ENCODE results near the gene LAMP1. TPM values are rescaled to one million over a fixed set of nuclear protein-coding genes. Genes with fewer than 3 reads are reported as not detected.

LAMP1 gene
- total and polyA plus RNA-seq, 2 experiments from 2014 or later, result 34.5 to 107 TPM

DNA sequence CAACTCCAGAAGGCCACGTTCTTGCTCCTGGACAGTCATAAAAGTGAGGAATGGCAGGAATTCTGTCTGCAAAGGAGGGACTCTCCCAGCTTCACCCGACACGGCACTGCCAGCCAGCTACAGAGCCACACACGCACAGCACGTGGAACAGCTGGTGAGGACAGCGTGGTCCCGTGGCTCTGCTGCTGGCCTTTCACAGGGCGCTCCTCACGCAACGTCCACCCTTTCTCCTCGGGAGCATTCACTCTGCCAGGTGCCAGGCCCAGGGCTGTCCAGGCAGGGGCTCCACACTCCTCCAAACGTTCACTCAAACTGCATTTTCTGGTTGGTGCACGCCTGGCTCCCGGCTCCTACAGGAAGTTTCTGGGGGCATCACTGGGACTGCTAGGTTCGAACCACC is 52.5 kb downstream of the LAMP1 start:
- Mint-ChIP-seq H3K36me3 (ENCODE audit: low read depth) (peaks cover 78% of the 10 kb centered on the region), H3K4me1 (no peaks in the 10 kb centered on the region), H3K27ac (no peak overlapping the region), H3K9me3 (peaks cover 25% of the 10 kb centered on the region), H3K27me3 (ENCODE audit: insufficient read depth, low read depth, poor library complexity) (peaks cover 8% of the 10 kb centered on the region), H3K4me3 (no peak overlapping the region)
- Histone ChIP-seq H3K9me2 (ENCODE audit: insufficient read depth) (no peaks in the 10 kb centered on the region), H3K4me3 (no peak overlapping the region), H3K36me3 (ENCODE audit: insufficient read depth) (peaks cover 19% of the 10 kb centered on the region), H4K20me1 (replicated peaks; ENCODE audit: insufficient read depth) (peaks cover 12% of the 10 kb centered on the region; the same call in 1 of the 2 replicates), H2AFZ (no peak overlapping the region), H3F3A (replicated peaks; ENCODE audit: low read depth) (peaks cover 6% of the 10 kb centered on the region; the same call in 1 of the 2 replicates), H3K79me2 (replicated peaks; ENCODE audit: insufficient read depth) (0 out of 2 replicates have a peak, but pooled peaks cover 3% of the 10 kb centered on the region), H3K4me1 (ENCODE audit: insufficient read depth) (no peaks in the 10 kb centered on the region), H3K27ac (ENCODE audit: low read depth) (no peak overlapping the region), H3K27me3 (ENCODE audit: insufficient read depth) (no peaks in the 10 kb centered on the region), H3K4me2 (no peak overlapping the region)
- no peak for DNase-seq (ENCODE audit: low spot score)
- no peak for ATAC-seq
- no peak for TF ChIP-seq REST (IDR thresholded peaks at IDR 0.05; ENCODE audit: unreplicated experiment)
- TF ChIP-seq ZNF331 (CRISPR knock-in tag; IDR thresholded peaks at IDR 0.05; ENCODE audit: low read depth), result no peak
- TF ChIP-seq, protein P1, sequence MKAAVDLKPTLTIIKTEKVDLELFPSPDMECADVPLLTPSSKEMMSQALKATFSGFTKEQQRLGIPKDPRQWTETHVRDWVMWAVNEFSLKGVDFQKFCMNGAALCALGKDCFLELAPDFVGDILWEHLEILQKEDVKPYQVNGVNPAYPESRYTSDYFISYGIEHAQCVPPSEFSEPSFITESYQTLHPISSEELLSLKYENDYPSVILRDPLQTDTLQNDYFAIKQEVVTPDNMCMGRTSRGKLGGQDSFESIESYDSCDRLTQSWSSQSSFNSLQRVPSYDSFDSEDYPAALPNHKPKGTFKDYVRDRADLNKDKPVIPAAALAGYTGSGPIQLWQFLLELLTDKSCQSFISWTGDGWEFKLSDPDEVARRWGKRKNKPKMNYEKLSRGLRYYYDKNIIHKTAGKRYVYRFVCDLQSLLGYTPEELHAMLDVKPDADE (IDR thresholded peaks at IDR 0.05), result no peak
- TF ChIP-seq POLR2AphosphoS5 (IDR thresholded peaks at IDR 0.05; ENCODE audit: low read depth), result no peak
- TF ChIP-seq CREB1 (CRISPR knock-in tag; IDR thresholded peaks at IDR 0.05; ENCODE audit: low read depth), result no peak

DNA sequence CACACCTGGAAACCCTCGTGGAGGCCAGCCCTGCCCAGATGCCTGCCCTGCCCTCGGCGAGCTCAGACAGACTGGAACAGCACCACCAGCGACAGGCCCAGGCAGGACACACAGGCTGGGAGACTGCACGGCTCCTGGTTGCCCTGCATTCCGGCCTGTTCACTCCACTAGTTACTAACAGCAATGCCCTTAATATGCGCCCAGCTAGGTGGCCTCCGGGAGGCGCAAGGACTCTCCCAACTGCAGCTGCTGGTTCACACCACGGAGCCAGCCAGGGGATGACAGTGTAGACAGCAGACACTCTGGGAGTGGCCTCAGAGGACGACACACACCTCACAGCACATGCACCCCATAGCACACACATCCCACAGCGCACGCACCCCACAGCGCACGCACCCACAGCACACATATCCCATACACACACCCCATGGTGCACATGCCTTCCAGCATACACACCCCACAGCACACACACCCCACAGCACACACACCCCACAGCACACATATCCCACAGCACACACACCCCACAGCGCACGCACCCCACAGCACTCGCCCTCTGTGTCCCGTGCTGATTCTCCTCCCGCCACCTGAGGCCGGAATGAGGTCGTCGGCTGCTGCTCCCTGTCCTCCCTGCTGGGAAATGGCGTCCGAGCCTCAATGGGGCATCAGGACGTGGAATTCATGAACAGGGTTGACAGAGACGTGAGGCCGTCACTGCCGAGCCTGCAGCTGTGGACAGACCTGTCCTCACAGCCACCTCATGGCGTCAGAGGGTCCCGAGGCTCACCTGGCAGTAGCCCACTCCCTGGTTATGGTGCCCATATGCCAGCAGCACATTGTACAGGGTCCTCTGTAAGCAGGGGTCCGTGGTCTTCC is 53.3 kb downstream of the LAMP1 start:
- peaks cover 5% of the 10 kb centered on the region for H3K27me3 Mint-ChIP-seq (ENCODE audit: insufficient read depth, low read depth, poor library complexity)
- H3K36me3 Mint-ChIP-seq (ENCODE audit: low read depth), result peaks cover 76% of the 10 kb centered on the region

More for the DNA sequence above, 53.3 kb downstream of the LAMP1 start:
- peak overlapping the region; percentile 24; the same call in 1 of the 2 replicates for H3K27ac Mint-ChIP-seq
- Histone ChIP-seq H3K36me3 (ENCODE audit: insufficient read depth) (peaks cover 12% of the 10 kb centered on the region), H3F3A (replicated peaks; ENCODE audit: low read depth) (peaks cover 1% of the 10 kb centered on the region; the same call in 1 of the 2 replicates), H3K27ac (ENCODE audit: low read depth) (no peak overlapping the region), H3K79me2 (replicated peaks; ENCODE audit: insufficient read depth) (peaks cover 3% of the 10 kb centered on the region; the same call in 1 of the 2 replicates), H3K27me3 (ENCODE audit: insufficient read depth) (no peaks in the 10 kb centered on the region), H2AFZ (no peak overlapping the region), H3K4me2 (no peak overlapping the region), H3K9me2 (ENCODE audit: insufficient read depth) (no peaks in the 10 kb centered on the region), H3K4me1 (ENCODE audit: insufficient read depth) (no peaks in the 10 kb centered on the region), H4K20me1 (replicated peaks; ENCODE audit: insufficient read depth) (peaks cover 9% of the 10 kb centered on the region; the same call in 1 of the 2 replicates), H3K4me3 (no peak overlapping the region)
- no peak for DNase-seq (ENCODE audit: low spot score)
- H3K9me3 Mint-ChIP-seq, result peaks cover 23% of the 10 kb centered on the region
- H3K4me1 Mint-ChIP-seq, result no peaks in the 10 kb centered on the region
- H3K4me3 Mint-ChIP-seq, result no peak overlapping the region
- peak; percentile 64 for ATAC-seq
- TF ChIP-seq CTCF (conservative IDR thresholded peaks at IDR 0.05; ENCODE audit: low read depth in 2 of 2) (peak; percentile 17 to 53; a peak in 2 of 4 replicates), ZNF331 (CRISPR knock-in tag; IDR thresholded peaks at IDR 0.05; ENCODE audit: low read depth) (no peak)

Data from GM23338 (cell line).